HG03460 (cell line): ENCODE data around the gene EHD4.

Experiments used
- ATAC-seq: cut with Tn5 transposase; IDR thresholded peaks from one replicate; pipeline ENCODE4 v1.9.1; 2021; ENCODE audit not compliant: unreplicated experiment

Gene EHD4

GRCh38 chr15:41995476-41995855 is 23.1 kb upstream of the EHD4 start:
- no peak for ATAC-seq

- no peak for ATAC-seq
Observed at GRCh38 chr15:41994772-41995475, 22.6 kb upstream of the EHD4 start.

- no peak for ATAC-seq
Observed at GRCh38 chr15:41994171-41994650, 21.9 kb upstream of the EHD4 start.

- ATAC-seq, result no peak
Observed at GRCh38 chr15:41993472-41994170, 21.3 kb upstream of the EHD4 start.

- ATAC-seq, result no peak
Observed at GRCh38 chr15:41992803-41993190, 20.4 kb upstream of the EHD4 start.

- ATAC-seq, result no peak
Observed at GRCh38 chr15:41992151-41992802, 19.9 kb upstream of the EHD4 start.

- ATAC-seq, result no peak
Observed at GRCh38 chr15:41990691-41991090, 18.3 kb upstream of the EHD4 start.

GRCh38 chr15:41990243-41990605 is 17.9 kb upstream of the EHD4 start:
- ATAC-seq, result no peak

GRCh38 chr15:41989573-41990242 is 17.4 kb upstream of the EHD4 start:
- no peak for ATAC-seq

GRCh38 chr15:41988896-41989572 is 16.7 kb upstream of the EHD4 start:
- ATAC-seq, result no peak

- no peak for ATAC-seq
Observed at GRCh38 chr15:41987925-41988275, 15.5 kb upstream of the EHD4 start.

GRCh38 chr15:41987246-41987924 is 15.0 kb upstream of the EHD4 start:
- no peak for ATAC-seq

- ATAC-seq, result no peak
Observed at GRCh38 chr15:41985236-41986160, 13.1 kb upstream of the EHD4 start.

- ATAC-seq, result no peak
Observed at GRCh38 chr15:41984622-41985021, 12.3 kb upstream of the EHD4 start.

GRCh38 chr15:41983621-41984571 is 11.5 kb upstream of the EHD4 start:
- no peak for ATAC-seq

- no peak for ATAC-seq
Observed at GRCh38 chr15:41983221-41983620, 10.9 kb upstream of the EHD4 start.

- ATAC-seq, result no peak
Observed at GRCh38 chr15:41982133-41982930, 10.0 kb upstream of the EHD4 start.
